Glutamatergic neuron (in vitro differentiated cells): ENCODE measurements around the gene ING3. TPM values are rescaled to one million over a fixed set of nuclear protein-coding genes. Genes with fewer than 3 reads are reported as not detected.

ENCODE experiments used
- DNase-seq: peaks from one replicate; pipeline ENCODE4 v3.0.0; 2022
- H3K27ac Mint-ChIP-seq: one replicate; pipeline ENCODE4 v1.8.0; 2020; ENCODE audit warnings: mild to moderate bottlenecking, mixed read lengths, inconsistent platforms; ENCODE audit not compliant: unreplicated experiment
- H3K27me3 Mint-ChIP-seq: one replicate; pipeline ENCODE4 v1.8.0; 2020; ENCODE audit warnings: mild to moderate bottlenecking, moderate library complexity, mixed read lengths, inconsistent platforms; ENCODE audit not compliant: unreplicated experiment
- H3K36me3 Mint-ChIP-seq: one replicate; pipeline ENCODE4 v1.8.0; 2020; ENCODE audit warnings: mild to moderate bottlenecking, mixed read lengths, inconsistent platforms; ENCODE audit not compliant: unreplicated experiment
- H3K4me1 Mint-ChIP-seq: one replicate; pipeline ENCODE4 v1.8.0; 2020; ENCODE audit warnings: mild to moderate bottlenecking, low read depth, mixed read lengths, inconsistent platforms; ENCODE audit not compliant: unreplicated experiment
- H3K4me3 Mint-ChIP-seq: one replicate; pipeline ENCODE4 v1.8.0; 2020; ENCODE audit warnings: mild to moderate bottlenecking, mixed read lengths, inconsistent platforms; ENCODE audit not compliant: unreplicated experiment
- H3K9me3 Mint-ChIP-seq: one replicate; pipeline ENCODE4 v1.8.0; 2020; ENCODE audit warnings: mild to moderate bottlenecking, moderate library complexity, mixed read lengths, inconsistent platforms; ENCODE audit not compliant: unreplicated experiment
- CTCF ChIP-seq: fragments of 200-600 bp; sonication (generic); IDR thresholded peaks from one replicate; pipeline ENCODE4 v1.5.0; 2021; ENCODE audit not compliant: partially characterized antibody, unreplicated experiment
- total RNA-seq: library from RNA; stranded (reverse); fragmentation: NEBNext Ultra II Directional; extraction: Animal tissue kit (Norgen Biotek cat#: 25700); gene quantifications from one replicate; pipeline ENCODE4 v1.2.1, GENCODE V29; 2021; ENCODE audit not compliant: unreplicated experiment

Gene ING3
- total RNA-seq, 1 donor from 2014 or later = 14.9 TPM

- Mint-ChIP-seq H3K27ac (no peak overlapping the region), H3K4me1 (no peaks in the 10 kb centered on the region), H3K27me3 (no peaks in the 10 kb centered on the region), H3K9me3 (no peaks in the 10 kb centered on the region), H3K4me3 (no peak overlapping the region), H3K36me3 (no peaks in the 10 kb centered on the region)
- no peak for DNase-seq
- no peak for TF ChIP-seq CTCF
These were observed 74.0 kb downstream of the ING3 start for GRCh38 chr7:121024611-121025010.

GRCh38 chr7:121026159-121026558 lies 75.6 kb downstream of the ING3 start:
- Mint-ChIP-seq H3K27me3 (no peaks in the 10 kb centered on the region), H3K4me3 (no peak overlapping the region), H3K27ac (no peak overlapping the region), H3K4me1 (no peaks in the 10 kb centered on the region), H3K36me3 (no peaks in the 10 kb centered on the region), H3K9me3 (no peaks in the 10 kb centered on the region)
- no peak for DNase-seq
- no peak for TF ChIP-seq CTCF

GRCh38 chr7:121026577-121027111 lies 76.1 kb downstream of the ING3 start:
- DNase-seq = no peak
- no peaks in the 10 kb centered on the region for H3K4me1 Mint-ChIP-seq
- H3K36me3 Mint-ChIP-seq = no peaks in the 10 kb centered on the region
- H3K27me3 Mint-ChIP-seq = no peaks in the 10 kb centered on the region
- H3K9me3 Mint-ChIP-seq = no peaks in the 10 kb centered on the region
- H3K4me3 Mint-ChIP-seq = no peak overlapping the region
- no peak for TF ChIP-seq CTCF
- no peak overlapping the region for H3K27ac Mint-ChIP-seq

Other genes starting within 250 kb of the ING3 start
- 6.0 TPM for gene TSPAN12, start 92.6 kb upstream of the ING3 start, total RNA-seq
- not detected for gene CPED1, start 37.9 kb downstream of the ING3 start, total RNA-seq